HL-60/S4 treated with retinoic acid at 250 ng/mL for 4 days and 3 days (cell line): ENCODE data around the gene PDZD2.

Experiments used
- in situ Hi-C: fragments of 300-500 bp; cut with MboI; formaldehyde crosslinking; loops from 2 replicates; pipeline ENCODE4 v1.7.0; 2022; ENCODE audit warnings: low sequenced_read_pairs

The PDZD2 gene

GRCh38 chr5:32058997-32059396 lies 420.1 kb downstream of the PDZD2 start:
- in situ Hi-C loops = no loop called here

GRCh38 chr5:32059761-32060530 lies 421.0 kb downstream of the PDZD2 start:
- in situ Hi-C loops = no loop called here

GRCh38 chr5:32061236-32061635 lies 422.3 kb downstream of the PDZD2 start:
- in situ Hi-C loops = no loop called here

- in situ Hi-C loops = no loop called here
Measured at GRCh38 chr5:32066448-32066847, 427.5 kb downstream of the PDZD2 start.

GRCh38 chr5:32067774-32068470 lies 429.0 kb downstream of the PDZD2 start:
- in situ Hi-C loops = no loop called here

- in situ Hi-C loops = no loop called here
Measured at GRCh38 chr5:32068561-32068960, 429.6 kb downstream of the PDZD2 start.

GRCh38 chr5:32069396-32069795 lies 430.5 kb downstream of the PDZD2 start:
- in situ Hi-C loops = no loop called here

- in situ Hi-C loops = no loop called here
Measured at GRCh38 chr5:32071351-32071944, 432.5 kb downstream of the PDZD2 start.

- in situ Hi-C loops = no loop called here
Measured at GRCh38 chr5:32072054-32072453, 433.1 kb downstream of the PDZD2 start.

GRCh38 chr5:32074401-32074800 lies 435.5 kb downstream of the PDZD2 start:
- in situ Hi-C loops = no loop called here

GRCh38 chr5:32076699-32077695 lies 438.1 kb downstream of the PDZD2 start:
- in situ Hi-C loops = loop anchor here (25.0 kb wide), 1 partner anchor 490 kb away; no protein-coding TSS in a partner anchor

GRCh38 chr5:32078855-32079254 lies 439.9 kb downstream of the PDZD2 start:
- in situ Hi-C loops = loop anchor here (25.0 kb wide), 1 partner anchor 492 kb away; no protein-coding TSS in a partner anchor

- in situ Hi-C loops = loop anchor here (25.0 kb wide), 1 partner anchor 493 kb away; no protein-coding TSS in a partner anchor
Measured at GRCh38 chr5:32080565-32080964, 441.6 kb downstream of the PDZD2 start.

- in situ Hi-C loops = loop anchor here (25.0 kb wide), 1 partner anchor 495 kb away; no protein-coding TSS in a partner anchor
Measured at GRCh38 chr5:32082701-32083100, 443.8 kb downstream of the PDZD2 start.

GRCh38 chr5:32083981-32084430 lies 445.1 kb downstream of the PDZD2 start:
- in situ Hi-C loops = loop anchor here (25.0 kb wide), 1 partner anchor 497 kb away; no protein-coding TSS in a partner anchor

GRCh38 chr5:32087086-32088082 lies 448.5 kb downstream of the PDZD2 start:
- in situ Hi-C loops = loop anchor here (25.0 kb wide), 1 partner anchor 500 kb away; no protein-coding TSS in a partner anchor

GRCh38 chr5:32088214-32088613 lies 449.3 kb downstream of the PDZD2 start:
- in situ Hi-C loops = loop anchor here (25.0 kb wide), 1 partner anchor 501 kb away; no protein-coding TSS in a partner anchor

GRCh38 chr5:32089146-32090000 lies 450.4 kb downstream of the PDZD2 start:
- in situ Hi-C loops = loop anchor here (25.0 kb wide), 1 partner anchor 502 kb away; no protein-coding TSS in a partner anchor
